Prostate gland (tissue), 2 donors: Measurements from ENCODE around the gene BBIP1.

Source experiments
- POLR2AphosphoS5 ChIP-seq: sonication (generic); formaldehyde crosslinking; IDR thresholded peaks from one replicate; pipeline ENCODE4 v1.6.1; 2017; ENCODE audit warnings: antibody characterized with exemption
- TF ChIP-seq, protein P1 (sequence below), 4 experiments: fragments of 200-600 bp in 2 of 4; fragments of 450-650 bp in 2 of 4; sonication (generic) in 2 of 4; IDR thresholded peaks; 1 replicate in 3 of 4; 2 replicates in 1 of 4; pipeline ENCODE4 v1.5.1; 2016 to 2019; ENCODE audit warnings: antibody characterized with exemption in 4 of 4, mild to moderate bottlenecking in 2 of 4, moderate library complexity in 2 of 4

DNA sequence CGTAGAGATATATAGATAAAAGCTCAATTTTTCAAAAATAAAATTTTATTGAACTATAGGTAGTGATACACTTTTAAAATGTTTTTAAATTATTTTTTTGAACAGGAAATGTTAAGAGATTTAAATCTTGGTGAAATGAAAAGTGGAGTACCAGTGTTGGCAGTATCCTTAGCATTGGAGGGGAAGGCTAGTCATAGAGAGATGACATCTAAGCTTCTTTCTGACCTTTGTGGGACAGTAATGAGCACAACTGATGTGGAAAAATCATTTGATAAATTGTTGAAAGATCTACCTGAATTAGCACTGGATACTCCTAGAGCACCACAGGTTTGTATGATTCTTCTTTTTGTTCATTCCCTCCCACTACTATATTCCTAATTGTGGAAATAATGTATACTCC is 31.4 kb downstream of the BBIP1 start:
- TF ChIP-seq, protein P1, sequence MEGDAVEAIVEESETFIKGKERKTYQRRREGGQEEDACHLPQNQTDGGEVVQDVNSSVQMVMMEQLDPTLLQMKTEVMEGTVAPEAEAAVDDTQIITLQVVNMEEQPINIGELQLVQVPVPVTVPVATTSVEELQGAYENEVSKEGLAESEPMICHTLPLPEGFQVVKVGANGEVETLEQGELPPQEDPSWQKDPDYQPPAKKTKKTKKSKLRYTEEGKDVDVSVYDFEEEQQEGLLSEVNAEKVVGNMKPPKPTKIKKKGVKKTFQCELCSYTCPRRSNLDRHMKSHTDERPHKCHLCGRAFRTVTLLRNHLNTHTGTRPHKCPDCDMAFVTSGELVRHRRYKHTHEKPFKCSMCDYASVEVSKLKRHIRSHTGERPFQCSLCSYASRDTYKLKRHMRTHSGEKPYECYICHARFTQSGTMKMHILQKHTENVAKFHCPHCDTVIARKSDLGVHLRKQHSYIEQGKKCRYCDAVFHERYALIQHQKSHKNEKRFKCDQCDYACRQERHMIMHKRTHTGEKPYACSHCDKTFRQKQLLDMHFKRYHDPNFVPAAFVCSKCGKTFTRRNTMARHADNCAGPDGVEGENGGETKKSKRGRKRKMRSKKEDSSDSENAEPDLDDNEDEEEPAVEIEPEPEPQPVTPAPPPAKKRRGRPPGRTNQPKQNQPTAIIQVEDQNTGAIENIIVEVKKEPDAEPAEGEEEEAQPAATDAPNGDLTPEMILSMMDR (IDR thresholded peaks at IDR 0.05) = no peak
- TF ChIP-seq POLR2AphosphoS5 = no peak
